NCI-H146 treated with DMSO at 0.1 percent for 48 hours (cell line): Measurements from ENCODE around the gene RPS2.
"Not testable (repeated sequence)": the region's sequence is repeated elsewhere in the genome, so short reads cannot be mapped to it uniquely, and the experiment has no call there.

Experiments used
- DNase-seq: peaks from one replicate; lab custom pipeline; 2025; ENCODE audit not compliant: unreplicated experiment; lab: John Stamatoyannopoulos, UW

The RPS2 gene

GRCh38 chr16:1965396-1966001 is 873 bp upstream of the RPS2 start:
- DNase-seq, result no peak

GRCh38 chr16:1963806-1964505 is 670 bp downstream of the RPS2 start:
- no peak for DNase-seq

- DNase-seq, result not testable (repeated sequence)
These were observed 2.2 kb downstream of the RPS2 start for GRCh38 chr16:1962161-1963153.

GRCh38 chr16:1961651-1962067 is 3.0 kb downstream of the RPS2 start:
- peak; percentile 6 for DNase-seq

- DNase-seq, result no peak
These were observed 3.7 kb downstream of the RPS2 start for GRCh38 chr16:1960665-1961630.

GRCh38 chr16:1959269-1960039 is 5.2 kb downstream of the RPS2 start, which contains the start of gene NDUFB10:
NDUFB10 (plus strand) TSS chr16:1959538; CDS start chr16:1959625, 87 bp downstream.
- peak; percentile 62 for DNase-seq

GRCh38 chr16:1958715-1959268 is 5.8 kb downstream of the RPS2 start:
- DNase-seq, result no peak

GRCh38 chr16:1958143-1958491 is 6.5 kb downstream of the RPS2 start:
- DNase-seq, result not testable (repeated sequence)

GRCh38 chr16:1957434-1958142 is 7.0 kb downstream of the RPS2 start:
- DNase-seq, result not testable (repeated sequence)

- DNase-seq, result no peak
These were observed 10.9 kb downstream of the RPS2 start for GRCh38 chr16:1953734-1954133.

- no peak for DNase-seq
These were observed 14.1 kb downstream of the RPS2 start for GRCh38 chr16:1950559-1950958.

- DNase-seq, result no peak
These were observed 14.6 kb downstream of the RPS2 start for GRCh38 chr16:1950047-1950446.

GRCh38 chr16:1949507-1949906 is 15.1 kb downstream of the RPS2 start:
- DNase-seq, result no peak

- no peak for DNase-seq
These were observed 17.3 kb downstream of the RPS2 start for GRCh38 chr16:1947369-1947670.

- DNase-seq, result no peak
These were observed 17.9 kb downstream of the RPS2 start for GRCh38 chr16:1946495-1947368.

- no peak for DNase-seq
These were observed 18.9 kb downstream of the RPS2 start for GRCh38 chr16:1945559-1946391.

GRCh38 chr16:1944612-1945199 is 19.9 kb downstream of the RPS2 start:
- DNase-seq, result no peak
